ENCODE results near the gene ZSCAN9. TPM values are rescaled to one million over a fixed set of nuclear protein-coding genes. Genes with fewer than 3 reads are reported as not detected.

ZSCAN9 gene
- total and polyA plus RNA-seq, 2 donors (not counting 3 experiments of a cell fraction or from before 2014, with no cell fraction given) = 11.7 to 18.0 TPM

DNA sequence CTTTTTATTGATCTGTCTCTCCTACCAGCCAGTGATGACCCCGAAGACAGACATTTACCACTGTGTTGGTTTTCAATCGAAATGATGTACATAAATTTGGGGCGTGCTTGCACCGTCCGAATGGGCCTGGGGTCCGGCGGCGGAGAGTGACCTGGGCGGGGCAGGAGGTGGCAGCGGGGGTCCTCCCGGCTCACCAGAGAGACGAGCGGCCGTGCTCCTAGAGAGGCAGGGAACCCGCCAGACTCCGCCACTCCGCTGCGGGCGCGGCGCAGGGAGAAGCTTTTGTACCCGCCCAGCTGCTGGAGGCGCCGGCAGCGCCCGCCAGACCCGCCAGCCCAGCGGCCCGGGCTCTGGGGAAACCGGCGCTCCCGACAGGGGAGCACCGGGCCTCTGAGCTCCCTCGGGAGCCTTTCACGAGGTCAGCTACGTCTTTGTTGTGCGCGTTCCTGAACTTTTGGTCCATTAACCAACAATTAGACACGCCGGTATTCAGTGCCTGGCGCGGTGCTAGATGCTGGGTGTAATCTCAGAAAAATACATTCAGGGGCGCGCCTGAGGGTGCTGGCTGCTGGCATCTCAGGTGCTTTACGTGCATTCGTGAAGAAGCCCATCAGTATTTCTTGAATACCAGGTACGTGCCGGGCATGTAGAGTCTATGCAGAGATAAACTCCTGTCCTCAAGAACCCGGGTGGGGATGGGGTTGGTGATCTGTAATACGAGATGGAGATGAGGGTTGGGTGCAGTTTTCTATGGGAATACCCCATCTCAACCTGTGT, 56.4 kb downstream of the ZSCAN9 start, which contains the start of gene PGBD1:
Gene PGBD1, plus strand, starts transcription at position 285 of the 777 bp plus-strand sequence. CDS start 2,242 bp downstream, outside the sequence.
- POLR2A ChIA-PET = interaction anchor here (0.5 to 2.1 kb wide), 5 partner anchors 14 to 90 kb away, joined by 3 to 7 read pairs (median 5); partner anchors contain the start of genes ZKSCAN4, ZSCAN26 and ZSCAN31
- intact Hi-C loops (cut with micrococcal nuclease) = loop anchor here (1.0 to 10.0 kb wide), 10 partner anchors 15 to 403 kb away; partner anchors contain the start of genes ZKSCAN3, ZKSCAN4, ZKSCAN8 and ZNF165

DNA sequence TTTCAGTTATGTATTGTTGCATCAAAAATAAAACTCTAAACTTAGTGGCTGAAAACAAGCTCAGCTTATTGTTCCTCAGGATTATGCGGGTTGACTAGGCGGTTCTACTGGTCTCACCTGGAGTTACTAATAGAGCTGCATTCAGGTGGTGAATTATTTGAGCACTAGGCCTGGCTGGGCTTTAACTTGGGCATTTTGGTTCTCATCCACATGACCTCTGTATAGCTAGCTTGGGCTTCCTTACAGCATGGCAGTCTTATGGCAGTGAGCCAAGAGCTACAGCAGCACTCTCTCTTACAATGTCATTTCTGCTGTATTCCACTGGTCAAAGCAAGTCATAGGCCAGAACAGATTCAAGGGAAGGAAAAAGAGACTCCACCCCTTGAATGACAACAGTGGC, 57.9 kb downstream of the ZSCAN9 start:
- Histone ChIP-seq H3K36me3 (ENCODE audit: control insufficient read depth in 2 of 2, extremely low read depth in 1 of 2, insufficient read depth in 2 of 2, low read length in 2 of 2) (peaks cover 7 to 8% of the 10 kb centered on the region in 2 experiments), H3K9me3 (replicated peaks; ENCODE audit: control insufficient read depth, insufficient read depth, low read length) (no peaks in the 10 kb centered on the region), H3K9me1 (replicated peaks; ENCODE audit: control insufficient read depth, extremely low read depth, insufficient read depth, low read length) (no peaks in the 10 kb centered on the region), H3K79me2 (ENCODE audit: control insufficient read depth, insufficient read depth, low read length) (peaks cover 16% of the 10 kb centered on the region), H3K9ac (replicated peaks; ENCODE audit: extremely low read depth, insufficient read depth, low read length) (no peak overlapping the region), H4K20me1 (replicated peaks; ENCODE audit: control insufficient read depth, extremely low read depth, insufficient read depth, low read length) (no peaks in the 10 kb centered on the region), H3K4me3 (replicated peaks in 1 of 3; ENCODE audit: insufficient read depth in 1 of 3, low read depth in 1 of 3, low read length in 3 of 3) (no peak overlapping the region), H3K4me1 (ENCODE audit: control insufficient read depth, extremely low read depth, insufficient read depth, low read length) (peaks cover 7% of the 10 kb centered on the region), H3K4me2 (ENCODE audit: insufficient read depth, low read length) (no peak overlapping the region), H2AFZ (ENCODE audit: low read depth, low read length) (no peak overlapping the region), H3K27me3 (ENCODE audit: control insufficient read depth in 2 of 2, insufficient read depth in 2 of 2, low read length in 2 of 2) (no peaks in the 10 kb centered on the region), H3K27ac (ENCODE audit: insufficient read depth, low read depth, low read length) (no peak overlapping the region)
- dilution Hi-C loops (cut with MboI; ENCODE audit: extremely low pct_ligation_motif_present, low sequenced_read_pairs) (no loop called here), intact Hi-C loops (cut with micrococcal nuclease) (loop anchor here (5.0 to 10.0 kb wide), 3 partner anchors 54 to 402 kb away; partner anchors contain the start of genes ZNF165 and ZSCAN31)
- POLR2A ChIA-PET = interaction anchor here (0.6 to 2.1 kb wide), 3 partner anchors 52 to 100 kb away, joined by 3 to 7 read pairs (median 3); no protein-coding TSS in a partner anchor
- BruUV-seq (replicated peaks) = no TSS peak
- TF ChIP-seq POLR2A (IDR thresholded peaks at IDR 0.05; ENCODE audit: low read depth, low read length) = no peak
- no peak for TF ChIP-seq FOS (IDR thresholded peaks at IDR 0.05; ENCODE audit: borderline replicate concordance, insufficient read depth, low read length)
- no peak for TF ChIP-seq MYC (IDR thresholded peaks at IDR 0.05; ENCODE audit: low read depth, low read length)
- TF ChIP-seq EZH2 (IDR thresholded peaks at IDR 0.05; ENCODE audit: borderline replicate concordance, low read depth, low read length, severe bottlenecking) = no peak
- TF ChIP-seq, protein P1, sequence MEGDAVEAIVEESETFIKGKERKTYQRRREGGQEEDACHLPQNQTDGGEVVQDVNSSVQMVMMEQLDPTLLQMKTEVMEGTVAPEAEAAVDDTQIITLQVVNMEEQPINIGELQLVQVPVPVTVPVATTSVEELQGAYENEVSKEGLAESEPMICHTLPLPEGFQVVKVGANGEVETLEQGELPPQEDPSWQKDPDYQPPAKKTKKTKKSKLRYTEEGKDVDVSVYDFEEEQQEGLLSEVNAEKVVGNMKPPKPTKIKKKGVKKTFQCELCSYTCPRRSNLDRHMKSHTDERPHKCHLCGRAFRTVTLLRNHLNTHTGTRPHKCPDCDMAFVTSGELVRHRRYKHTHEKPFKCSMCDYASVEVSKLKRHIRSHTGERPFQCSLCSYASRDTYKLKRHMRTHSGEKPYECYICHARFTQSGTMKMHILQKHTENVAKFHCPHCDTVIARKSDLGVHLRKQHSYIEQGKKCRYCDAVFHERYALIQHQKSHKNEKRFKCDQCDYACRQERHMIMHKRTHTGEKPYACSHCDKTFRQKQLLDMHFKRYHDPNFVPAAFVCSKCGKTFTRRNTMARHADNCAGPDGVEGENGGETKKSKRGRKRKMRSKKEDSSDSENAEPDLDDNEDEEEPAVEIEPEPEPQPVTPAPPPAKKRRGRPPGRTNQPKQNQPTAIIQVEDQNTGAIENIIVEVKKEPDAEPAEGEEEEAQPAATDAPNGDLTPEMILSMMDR (IDR thresholded peaks at IDR 0.05; ENCODE audit: extremely low read depth in 1 of 2, insufficient read depth in 1 of 2, low read depth in 1 of 2, low read length in 2 of 2) = no peak
- TF ChIP-seq POLR2AphosphoS5 (IDR thresholded peaks at IDR 0.05; ENCODE audit: insufficient read depth, low read depth, low read length) = no peak
- no peak for TF ChIP-seq JUN (IDR thresholded peaks at IDR 0.05; ENCODE audit: borderline replicate concordance, insufficient read depth, insufficient read length, low read depth)
- TF ChIP-seq MAX (IDR thresholded peaks at IDR 0.05; ENCODE audit: insufficient read depth, insufficient read length) = no peak
- TF ChIP-seq GATA2 (IDR thresholded peaks at IDR 0.05; ENCODE audit: insufficient read depth, insufficient read length, low read depth, low read length) = no peak
- DNase-seq (ENCODE audit: low read depth, low spot score) (no peak), FAIRE-seq (no peak)
- CTCF ChIA-PET = interaction anchor here (0.6 kb wide), 1 partner anchor 48 kb away, joined by 3 read pairs; no protein-coding TSS in a partner anchor

More for the DNA sequence above, 56.4 kb downstream of the ZSCAN9 start, which contains the start of gene PGBD1:
- Histone ChIP-seq H3K9me3 (replicated peaks; ENCODE audit: control insufficient read depth, insufficient read depth, low read length) (no peaks in the 10 kb centered on the region), H3K36me3 (ENCODE audit: control insufficient read depth in 2 of 2, extremely low read depth in 1 of 2, insufficient read depth in 2 of 2, low read length in 2 of 2) (peaks cover 6 to 10% of the 10 kb centered on the region in 2 experiments), H3K9me1 (replicated peaks; ENCODE audit: control insufficient read depth, extremely low read depth, insufficient read depth, low read length) (no peaks in the 10 kb centered on the region), H3K4me1 (ENCODE audit: control insufficient read depth, extremely low read depth, insufficient read depth, low read length) (peaks cover 7% of the 10 kb centered on the region), H3K79me2 (ENCODE audit: control insufficient read depth, insufficient read depth, low read length) (peaks cover 16% of the 10 kb centered on the region), H3K27me3 (ENCODE audit: control insufficient read depth in 2 of 2, insufficient read depth in 2 of 2, low read length in 2 of 2) (no peaks in the 10 kb centered on the region), H4K20me1 (replicated peaks; ENCODE audit: control insufficient read depth, extremely low read depth, insufficient read depth, low read length) (no peaks in the 10 kb centered on the region), H3K4me2 (ENCODE audit: insufficient read depth, low read length) (peak within 1 kb of the TSS; percentile 96), H3K9ac (replicated peaks; ENCODE audit: extremely low read depth, insufficient read depth, low read length) (peak within 1 kb of the TSS; percentile 82), H3K27ac (ENCODE audit: insufficient read depth, low read depth, low read length) (peak within 1 kb of the TSS; percentile 46), H3K4me3 (replicated peaks in 1 of 3; ENCODE audit: insufficient read depth in 1 of 3, low read depth in 1 of 3, low read length in 3 of 3) (peak within 1 kb of the TSS; percentile 68 to 96 (median 93)), H2AFZ (ENCODE audit: low read depth, low read length) (peak within 1 kb of the TSS; percentile 91)
- peak; percentile 77 for DNase-seq (ENCODE audit: low read depth, low spot score)
- peak; percentile 59 for FAIRE-seq
- TF ChIP-seq POLR2A (IDR thresholded peaks at IDR 0.05; ENCODE audit: low read depth, low read length) (peak; percentile 81), MAX (IDR thresholded peaks at IDR 0.05; ENCODE audit: insufficient read depth, insufficient read length) (no peak), POLR2AphosphoS5 (IDR thresholded peaks at IDR 0.05; ENCODE audit: insufficient read depth, low read depth, low read length) (peak; percentile 79)
- CTCF ChIA-PET = interaction anchor here (0.7 to 1.8 kb wide), 7 partner anchors 14 to 162 kb away, joined by 3 to 19 read pairs (median 5); partner anchors contain the start of genes ZKSCAN4, ZKSCAN8, ZSCAN23 and ZSCAN26
- no TSS peak for BruUV-seq (replicated peaks)
- dilution Hi-C loops (cut with MboI; ENCODE audit: extremely low pct_ligation_motif_present, low sequenced_read_pairs) = no loop called here
